IPS-20b (cell line): ENCODE results near the gene MCRIP1.

Experiments
- H3K27ac ChIP-seq: one replicate; pipeline ENCODE4 v1.5.1; 2013; ENCODE audit warnings: low read length
- H3K27me3 ChIP-seq: 2 replicates; pipeline ENCODE4 v1.6.1; 2013; ENCODE audit warnings: mild to moderate bottlenecking, low read length, inconsistent platforms; ENCODE audit not compliant: insufficient read depth
- H3K36me3 ChIP-seq: 2 replicates; pipeline ENCODE4 v1.6.1; 2013; ENCODE audit warnings: low read depth, mild to moderate bottlenecking, inconsistent platforms, low read length, moderate library complexity; ENCODE audit not compliant: insufficient read depth
- H3K4me1 ChIP-seq: 2 replicates; pipeline ENCODE4 v1.6.1; 2013; ENCODE audit warnings: mild to moderate bottlenecking, control low read depth, inconsistent platforms, low read length, moderate library complexity; ENCODE audit not compliant: insufficient read depth
- H3K4me3 ChIP-seq: 2 replicates; pipeline ENCODE4 v1.5.1; 2013; ENCODE audit warnings: mild to moderate bottlenecking, low read length, inconsistent platforms
- H3K9ac ChIP-seq: 2 replicates; pipeline ENCODE4 v1.6.1; 2013; ENCODE audit warnings: low read depth, mild to moderate bottlenecking, inconsistent platforms, low read length, moderate library complexity
- H3K9me3 ChIP-seq: 2 replicates; pipeline ENCODE4 v1.6.1; 2013; ENCODE audit warnings: mild to moderate bottlenecking, low read depth, low read length, inconsistent platforms; ENCODE audit not compliant: insufficient read depth

Gene MCRIP1

GRCh38 chr17:81803728-81804558 is 29.1 kb downstream of the MCRIP1 start, which contains the start of gene GCGR:
TSS of gene GCGR (plus strand) at chr17:81804150. CDS start at chr17:81809019, 4,869 bp downstream.
- no peak within 1 kb of the TSS for H3K9ac ChIP-seq
- peaks cover 85% of the 10 kb centered on the region for H3K27me3 ChIP-seq
- no peaks in the 10 kb centered on the region for H3K36me3 ChIP-seq
- H3K4me3 ChIP-seq = peak within 1 kb of the TSS; percentile 26; the same call in 1 of the 2 replicates
- H3K27ac ChIP-seq = no peak within 1 kb of the TSS
- H3K4me1 ChIP-seq = no peaks in the 10 kb centered on the region
- no peaks in the 10 kb centered on the region for H3K9me3 ChIP-seq

GRCh38 chr17:81802856-81803643 is 30.0 kb downstream of the MCRIP1 start:
- H3K4me1 ChIP-seq = no peaks in the 10 kb centered on the region
- H3K4me3 ChIP-seq = peak overlapping the region; percentile 14; the same call in 1 of the 2 replicates
- peaks cover 82% of the 10 kb centered on the region for H3K27me3 ChIP-seq
- H3K36me3 ChIP-seq = no peaks in the 10 kb centered on the region
- H3K27ac ChIP-seq = no peak overlapping the region
- H3K9me3 ChIP-seq = no peaks in the 10 kb centered on the region
- H3K9ac ChIP-seq = no peak overlapping the region

- no peaks in the 10 kb centered on the region for H3K4me1 ChIP-seq
- no peaks in the 10 kb centered on the region for H3K9me3 ChIP-seq
- H3K4me3 ChIP-seq = no peak overlapping the region
- H3K36me3 ChIP-seq = no peaks in the 10 kb centered on the region
- no peak overlapping the region for H3K9ac ChIP-seq
- H3K27me3 ChIP-seq = peaks cover 74% of the 10 kb centered on the region
- H3K27ac ChIP-seq = no peak overlapping the region
Observed at GRCh38 chr17:81802048-81802758, 30.9 kb downstream of the MCRIP1 start.

DNA sequence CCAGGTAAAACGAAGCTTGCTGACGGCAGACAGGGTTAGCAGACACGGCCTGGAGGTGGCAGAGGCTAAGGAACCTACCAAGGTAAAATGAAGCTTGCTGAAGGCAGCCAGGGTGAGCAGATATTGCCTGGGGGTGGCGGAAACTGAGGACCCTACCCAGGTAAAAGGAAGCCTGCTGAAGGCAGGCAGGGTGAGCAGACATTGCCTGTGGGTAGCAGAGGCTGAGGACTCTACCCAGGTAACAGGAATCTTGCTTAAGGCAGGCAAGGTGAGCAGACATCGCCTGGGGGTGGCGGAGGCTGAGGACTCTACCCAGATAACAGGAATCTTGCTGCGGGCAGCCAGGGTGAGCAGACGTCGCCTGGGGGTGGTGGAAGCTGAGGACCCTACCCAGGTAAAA is 31.8 kb downstream of the MCRIP1 start:
- Histone ChIP-seq H3K27me3 (peaks cover 65% of the 10 kb centered on the region), H3K9ac (no peak overlapping the region), H3K4me1 (no peaks in the 10 kb centered on the region), H3K36me3 (no peaks in the 10 kb centered on the region), H3K4me3 (no peak overlapping the region), H3K9me3 (no peaks in the 10 kb centered on the region), H3K27ac (no peak overlapping the region)

GRCh38 chr17:81794509-81794908 is 38.6 kb downstream of the MCRIP1 start:
- no peaks in the 10 kb centered on the region for H3K4me1 ChIP-seq
- no peaks in the 10 kb centered on the region for H3K9me3 ChIP-seq
- no peak overlapping the region for H3K9ac ChIP-seq
- H3K4me3 ChIP-seq = no peak overlapping the region
- H3K27me3 ChIP-seq = no peaks in the 10 kb centered on the region
- no peaks in the 10 kb centered on the region for H3K36me3 ChIP-seq
- no peak overlapping the region for H3K27ac ChIP-seq

DNA sequence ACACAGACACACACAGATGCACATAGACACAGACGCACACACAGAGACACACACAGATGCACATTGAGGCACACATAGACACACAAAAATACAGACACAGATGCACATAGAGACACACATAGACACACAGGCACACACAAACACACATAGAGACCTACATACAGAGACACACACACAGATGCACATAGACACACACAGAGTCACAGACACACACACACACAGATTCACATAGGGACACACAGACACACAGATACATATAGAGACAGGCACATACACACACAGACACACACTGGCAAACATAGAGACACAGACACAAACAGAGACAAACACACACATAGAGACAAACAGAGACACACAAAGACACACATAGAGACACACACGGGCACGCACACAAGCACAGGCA is 39.0 kb downstream of the MCRIP1 start:
- no peak overlapping the region for H3K9ac ChIP-seq
- H3K9me3 ChIP-seq = no peaks in the 10 kb centered on the region
- H3K4me1 ChIP-seq = no peaks in the 10 kb centered on the region
- H3K27me3 ChIP-seq = no peaks in the 10 kb centered on the region
- H3K36me3 ChIP-seq = no peaks in the 10 kb centered on the region
- no peak overlapping the region for H3K27ac ChIP-seq
- H3K4me3 ChIP-seq = no peak overlapping the region

DNA sequence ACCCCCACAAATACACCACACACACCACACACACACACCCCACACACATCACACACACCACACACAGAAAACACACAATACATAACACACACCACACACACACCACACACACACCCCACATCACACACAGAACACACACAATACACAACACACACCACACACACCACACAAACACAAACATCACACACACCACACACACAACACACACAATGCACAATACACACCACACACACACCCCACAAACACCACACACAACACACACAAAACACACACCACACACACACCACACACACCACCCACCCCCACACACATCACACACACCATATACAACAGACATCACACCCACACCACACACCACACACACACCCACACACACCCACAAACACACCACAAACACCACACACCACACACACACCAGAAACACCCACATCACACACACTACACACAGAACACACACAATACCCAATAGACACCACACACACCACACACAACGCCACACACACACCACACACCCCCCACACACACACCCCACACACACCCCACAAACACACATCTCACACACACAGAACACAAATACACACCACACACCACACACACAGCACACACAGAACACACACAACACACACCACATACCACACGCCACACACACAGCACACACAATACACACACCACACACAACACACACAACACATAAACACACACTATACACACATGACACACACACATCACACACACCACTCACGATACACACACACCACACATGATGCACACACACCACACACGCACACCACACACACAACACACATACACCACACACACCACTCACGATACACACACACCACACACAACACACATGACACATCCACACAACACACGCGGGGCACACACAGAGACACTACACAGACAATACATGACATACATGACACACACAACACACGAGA is 40.1 kb downstream of the MCRIP1 start:
- H3K9me3 ChIP-seq = no peaks in the 10 kb centered on the region
- H3K4me3 ChIP-seq = no peak overlapping the region
- no peaks in the 10 kb centered on the region for H3K4me1 ChIP-seq
- no peaks in the 10 kb centered on the region for H3K36me3 ChIP-seq
- H3K27me3 ChIP-seq = no peaks in the 10 kb centered on the region
- no peak overlapping the region for H3K27ac ChIP-seq
- H3K9ac ChIP-seq = no peak overlapping the region
